GM19035 (cell line): ENCODE data around the gene EPHB3.
A peak's percentile ranks its signal among the peaks of the same experiment; 100 is the strongest.

Experiments used
- ATAC-seq: cut with Tn5 transposase; IDR thresholded peaks from one replicate; pipeline ENCODE4 v1.9.1; 2021; ENCODE audit not compliant: unreplicated experiment

The EPHB3 gene

DNA sequence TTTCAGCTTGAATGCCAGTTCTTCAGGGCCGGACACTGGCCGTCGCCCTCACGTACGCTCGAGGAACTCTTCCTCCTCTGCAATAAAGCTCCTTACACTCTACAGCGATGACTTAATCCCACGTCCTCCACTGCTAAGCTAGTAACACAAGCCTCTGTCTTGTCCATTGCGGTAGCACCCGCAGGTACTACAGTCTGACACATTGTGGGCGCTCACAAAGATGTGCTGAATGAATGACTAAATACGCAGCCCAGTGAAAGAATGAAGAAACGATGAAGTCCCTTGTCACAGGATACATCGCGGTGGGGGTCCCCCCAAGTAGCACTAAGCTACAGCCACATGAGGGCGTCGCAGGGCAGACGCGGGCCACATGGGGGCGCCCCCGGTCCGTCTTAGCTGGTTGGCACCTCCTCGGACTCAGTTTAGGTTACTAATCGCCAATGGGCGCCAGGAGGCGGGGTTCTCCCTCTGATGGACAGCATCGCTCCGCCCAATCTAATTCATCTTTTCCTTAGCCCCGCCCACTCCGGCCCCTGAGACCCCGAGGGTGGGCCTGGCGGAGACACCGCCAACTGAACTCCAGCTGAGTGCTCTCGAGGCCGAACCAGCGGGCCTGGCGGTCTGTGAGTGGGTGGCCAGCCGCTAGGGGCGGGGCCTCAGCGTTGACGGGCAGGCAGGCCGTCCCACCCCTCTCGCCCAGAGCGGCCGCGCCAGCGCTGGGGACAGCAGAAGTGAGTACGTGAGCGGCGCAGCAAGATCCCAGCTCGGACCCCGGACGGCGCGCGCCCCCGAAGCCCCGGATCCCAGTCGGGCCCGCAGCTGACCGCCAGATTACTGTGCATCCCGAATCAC is at the start of gene EPHB3:
EPHB3 (plus strand) TSS at position 725 of the 852 bp plus-strand sequence. CDS start 451 bp downstream, outside the sequence.
- ATAC-seq: peak; percentile 95

DNA sequence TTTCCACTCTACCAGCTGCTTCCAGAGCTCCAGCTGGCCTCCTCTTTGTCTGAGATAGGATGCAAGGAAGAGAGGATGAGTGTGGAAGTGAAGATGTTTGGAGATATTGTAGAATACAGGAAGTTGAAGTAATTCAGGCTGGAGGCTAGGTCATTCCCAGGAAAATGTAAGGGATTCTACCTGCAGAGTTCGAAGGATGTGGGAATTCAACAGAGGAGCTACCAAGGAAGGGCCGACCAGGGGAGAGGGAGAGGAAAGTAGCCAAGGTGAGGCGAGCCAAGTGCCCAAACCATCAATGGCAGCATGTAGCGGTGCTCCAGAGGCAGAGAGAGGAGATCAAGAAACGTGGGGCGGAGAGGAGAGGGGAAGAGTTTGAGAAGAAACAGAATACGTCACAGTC is 49.0 kb upstream of the EPHB3 start:
- no peak for ATAC-seq

DNA sequence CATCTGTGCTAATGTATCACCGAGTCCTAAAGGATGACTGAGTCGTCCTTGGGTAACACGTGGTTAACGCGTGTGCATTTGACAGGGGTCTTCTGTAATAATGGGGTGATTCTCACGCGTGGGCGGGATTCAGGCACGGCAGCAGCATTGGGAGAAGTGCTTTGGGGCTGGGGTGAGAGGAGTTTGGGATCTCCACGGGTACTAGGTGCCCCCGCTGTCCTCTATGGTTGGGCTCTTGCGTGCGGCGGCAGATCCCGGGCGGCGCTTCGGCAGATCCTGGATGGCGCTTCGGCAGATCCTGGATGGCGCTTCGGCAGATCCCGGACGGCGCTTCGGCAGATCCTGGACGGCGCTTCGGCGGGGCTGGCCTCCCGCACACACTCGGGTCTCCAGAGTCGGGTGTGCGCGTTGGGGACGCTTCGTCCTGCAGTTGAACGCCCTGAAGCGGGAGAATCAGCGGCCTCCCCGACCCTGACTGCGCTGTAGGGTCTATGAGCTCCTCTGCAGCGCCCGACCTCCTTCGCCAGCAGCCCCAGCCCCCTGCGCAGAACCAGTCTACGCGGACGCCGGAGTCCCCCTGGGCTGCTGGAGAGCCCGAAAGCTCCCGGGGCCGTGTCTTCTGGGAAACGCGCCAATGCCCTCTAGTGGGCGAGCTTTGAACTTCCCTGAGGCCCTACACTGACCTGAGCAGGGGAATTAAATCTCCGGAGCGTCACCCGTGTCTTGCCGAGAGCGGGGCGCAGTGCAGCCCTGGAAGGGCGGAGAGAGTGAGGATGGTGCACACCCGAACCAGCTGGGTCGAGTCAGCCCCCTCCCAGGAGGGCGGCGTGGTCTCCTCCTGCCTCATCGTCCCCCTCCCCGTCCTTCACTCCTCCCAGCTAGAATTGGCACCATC is 48.1 kb upstream of the EPHB3 start:
- ATAC-seq: peak; percentile 87

DNA sequence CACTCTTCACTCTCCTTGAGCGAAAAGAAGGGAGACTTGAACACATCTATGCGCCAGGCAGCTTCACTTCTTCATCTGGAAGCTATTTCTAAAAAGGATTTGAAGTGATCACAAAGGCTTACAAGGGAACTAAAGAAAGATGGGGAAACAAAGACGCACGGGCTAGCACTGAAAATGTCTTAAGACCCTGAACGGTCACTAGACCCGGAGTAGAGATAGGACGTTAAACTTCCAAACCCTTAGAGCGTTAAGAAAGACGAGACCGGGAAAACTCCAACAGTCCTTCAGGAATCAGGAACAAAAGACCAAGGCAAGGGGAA is 47.5 kb upstream of the EPHB3 start:
- no peak for ATAC-seq

DNA sequence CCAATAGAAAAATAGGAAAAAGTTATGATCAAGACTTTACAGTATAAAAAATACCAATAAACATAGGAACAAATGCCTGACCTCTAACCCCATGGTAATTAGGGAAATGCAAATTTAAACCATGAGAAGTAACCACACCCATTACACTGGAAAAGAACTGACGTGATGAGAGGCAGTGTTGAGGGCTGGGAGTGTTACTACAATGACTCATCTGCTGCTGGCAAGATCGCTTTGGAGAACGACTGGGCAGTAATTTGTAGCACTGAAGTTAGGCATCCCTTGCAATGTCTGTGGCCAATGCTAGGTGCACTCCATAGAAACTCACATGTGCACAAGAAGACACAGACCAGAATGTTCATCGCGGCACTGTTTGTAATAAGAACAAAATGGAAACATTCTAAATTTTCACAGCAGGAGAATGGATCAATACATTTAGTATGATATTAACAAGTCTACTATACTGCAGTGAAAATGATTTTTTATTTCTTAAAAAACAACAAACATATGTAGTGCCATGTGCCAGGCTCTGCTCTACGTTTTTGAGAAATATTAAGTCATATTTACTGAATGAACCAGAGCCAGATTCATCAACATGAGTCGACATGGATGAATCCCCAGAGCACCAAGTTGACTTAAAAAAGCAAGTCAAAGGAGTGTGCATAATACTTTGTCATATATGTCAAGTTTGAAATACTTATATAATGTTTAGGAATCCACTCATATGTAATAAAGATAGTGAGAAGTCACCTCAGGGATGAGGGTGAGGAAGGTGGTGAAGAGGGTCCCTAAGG is 37.6 kb upstream of the EPHB3 start:
- ATAC-seq: no peak

DNA sequence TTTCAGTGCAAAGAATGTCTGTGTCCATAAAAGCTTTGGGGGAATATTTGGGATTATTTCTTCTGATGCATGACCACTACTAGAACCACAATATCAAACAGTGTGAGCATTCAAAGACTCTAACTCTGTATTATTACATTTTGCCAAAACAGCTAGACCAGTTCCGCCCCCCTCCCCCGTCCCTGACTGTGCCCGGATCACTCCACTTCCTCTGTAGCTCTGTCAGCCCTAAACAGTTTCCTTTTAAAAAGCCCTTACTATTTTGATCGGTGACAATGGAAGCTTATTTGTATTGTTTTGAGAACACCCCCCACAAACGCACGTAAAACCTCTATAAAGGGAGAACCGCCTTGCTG is 36.6 kb upstream of the EPHB3 start:
- ATAC-seq: no peak

DNA sequence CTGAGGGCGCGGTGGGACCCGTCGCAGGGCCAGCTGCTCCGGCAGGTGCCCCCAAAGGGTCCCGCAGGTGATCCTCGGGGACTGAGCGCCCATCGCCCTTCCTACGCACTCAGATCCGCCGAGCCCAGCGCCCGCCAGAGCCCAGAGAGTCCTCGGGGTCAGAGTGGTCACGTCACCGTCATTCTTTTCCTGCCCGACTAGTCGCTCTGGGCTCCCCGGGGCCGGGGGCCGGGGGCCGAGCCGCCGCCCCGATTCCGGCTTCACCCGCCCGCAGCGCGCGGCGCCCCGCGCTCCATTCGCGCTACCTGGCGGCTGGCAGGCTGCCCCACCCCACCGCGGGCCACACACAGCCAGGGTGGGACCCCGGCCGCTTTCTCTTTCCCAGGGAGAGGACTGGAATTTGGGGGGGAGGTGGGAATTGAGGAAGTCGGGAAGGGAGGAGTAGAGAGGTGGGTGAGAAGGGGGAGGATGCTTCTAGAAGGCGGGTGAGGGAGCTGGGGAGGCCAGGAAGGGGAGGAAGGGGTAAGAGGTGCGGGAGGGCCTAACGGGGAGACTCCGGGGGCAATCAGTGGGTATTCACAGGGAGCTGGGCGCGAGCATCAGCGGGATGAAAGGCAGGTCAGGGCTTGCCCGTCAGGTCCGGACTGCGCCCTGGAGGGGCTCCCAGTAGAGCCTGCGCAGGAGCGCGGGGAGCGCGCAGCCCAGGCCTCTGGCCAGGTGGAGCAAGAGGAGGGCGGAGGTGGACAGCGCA is 36.1 kb upstream of the EPHB3 start:
- no peak for ATAC-seq

DNA sequence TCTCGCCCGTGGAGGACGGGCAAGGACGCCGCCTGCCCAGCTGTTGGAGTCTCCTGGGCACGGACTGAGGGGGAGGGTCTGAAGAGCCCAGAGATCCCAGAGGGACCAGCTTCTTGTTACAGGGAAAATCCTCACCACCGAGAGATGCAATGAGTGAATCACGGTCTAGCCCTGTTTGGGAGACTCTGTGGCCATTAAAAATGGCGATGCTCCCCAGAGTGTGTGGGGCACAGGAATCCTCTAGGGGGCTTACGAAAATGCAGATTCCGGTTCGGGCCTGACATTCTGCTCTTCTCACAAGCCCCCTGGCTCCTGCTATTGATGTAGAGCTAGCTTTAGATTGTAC is 35.5 kb upstream of the EPHB3 start:
- no peak for ATAC-seq

DNA sequence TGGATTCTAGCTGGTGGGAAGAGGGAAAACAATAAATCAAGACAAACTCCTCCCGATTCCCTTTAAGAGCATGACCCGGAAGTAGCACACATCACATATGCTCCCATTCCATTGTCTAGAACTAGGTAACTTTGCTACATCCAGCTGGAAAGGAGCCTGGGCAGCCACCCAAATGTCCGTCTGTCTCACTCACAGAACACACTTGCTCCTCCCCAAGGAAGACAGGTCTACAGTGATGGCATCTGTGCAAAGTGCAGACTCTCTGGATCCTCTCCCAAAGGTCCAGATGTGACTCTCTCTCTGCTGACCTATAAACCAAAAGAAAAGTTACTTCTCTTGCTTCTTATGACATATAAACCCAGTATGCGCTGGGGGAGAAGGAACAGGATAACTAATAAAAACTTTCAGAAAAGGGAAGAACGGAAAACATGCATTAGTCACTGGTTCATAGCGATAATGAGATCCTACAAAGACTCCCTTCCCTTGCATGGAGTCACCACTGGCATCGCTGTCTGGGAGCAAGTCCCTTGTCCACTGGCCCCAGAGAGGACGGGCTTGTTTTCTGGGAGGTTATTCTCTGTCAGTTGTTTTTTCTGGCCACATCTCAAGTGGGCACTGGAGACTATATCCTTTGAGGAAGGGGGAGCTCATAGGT is 29.8 kb upstream of the EPHB3 start:
- no peak for ATAC-seq

DNA sequence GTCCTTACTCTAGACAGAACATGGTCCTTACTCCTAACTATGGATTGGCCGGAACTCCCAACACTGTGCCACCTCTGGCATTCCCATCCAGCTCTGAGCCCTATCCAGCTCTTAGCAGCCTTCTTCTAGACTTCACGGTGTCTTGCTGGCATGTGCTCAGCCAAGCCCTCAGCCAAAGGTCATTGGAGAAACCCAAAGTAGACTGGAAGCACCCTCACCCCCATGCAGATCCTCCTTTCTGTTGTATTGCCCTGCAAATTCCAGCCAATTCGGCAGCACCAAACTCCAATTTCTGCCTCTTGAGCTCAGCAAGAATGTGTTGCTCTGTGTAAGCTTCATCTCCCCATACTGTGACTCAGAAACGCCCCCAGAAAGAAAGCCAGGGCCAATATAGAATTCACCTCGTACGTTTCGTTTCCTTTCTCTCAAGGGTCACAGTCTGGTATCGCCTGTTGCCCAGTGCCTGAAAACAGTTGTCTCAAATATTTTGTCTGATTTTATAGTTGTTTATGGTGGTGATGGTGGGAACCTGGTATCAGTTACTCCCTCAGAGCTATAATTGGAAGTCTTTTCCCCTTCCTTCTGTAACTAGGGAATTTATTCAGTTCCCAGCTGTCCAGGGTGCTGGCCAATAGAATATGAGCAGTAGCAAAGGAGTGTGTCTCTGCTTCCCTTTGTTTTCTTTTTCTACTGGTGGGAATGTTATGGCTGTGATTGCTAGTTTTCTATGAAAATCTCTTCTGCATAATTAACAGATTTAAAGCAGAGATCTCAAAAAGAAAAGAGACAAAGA is 28.4 kb upstream of the EPHB3 start:
- ATAC-seq: no peak

DNA sequence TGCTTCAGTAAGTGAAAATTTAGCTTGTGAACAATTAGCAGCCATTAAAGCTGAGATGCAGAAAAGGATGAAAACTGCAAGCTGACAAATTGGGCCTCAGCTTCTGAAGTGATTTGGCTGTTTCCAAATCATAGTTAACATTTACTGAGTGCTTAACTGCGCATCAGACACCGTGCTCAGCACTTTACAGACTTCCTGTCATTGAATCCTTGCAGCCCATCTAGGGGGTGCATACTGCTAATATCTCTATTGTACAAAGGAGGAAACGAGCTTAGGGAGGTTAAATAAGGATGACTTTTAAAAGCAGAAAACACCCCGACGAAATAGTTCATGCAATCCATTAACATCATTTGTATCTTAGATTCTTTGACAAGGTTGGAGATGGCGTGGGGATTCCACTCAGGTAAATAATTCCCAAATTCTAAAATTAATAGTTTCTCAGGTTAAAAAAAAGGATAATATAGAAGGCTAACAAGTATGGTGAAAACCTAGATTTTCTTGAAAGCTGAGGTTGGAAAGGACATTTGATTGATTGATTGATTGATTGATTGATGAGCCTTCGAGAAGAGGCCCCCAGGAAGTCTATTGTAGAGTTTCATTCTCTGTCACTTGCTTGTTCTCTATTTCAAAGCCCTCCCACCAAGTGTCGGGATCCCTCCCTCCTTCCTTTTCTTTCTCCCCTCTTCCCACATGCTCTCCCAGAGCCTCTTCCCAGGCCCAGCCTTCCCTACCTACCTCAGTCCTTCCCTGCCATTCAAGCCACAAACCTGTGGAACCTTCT is 23.5 kb upstream of the EPHB3 start:
- ATAC-seq: no peak

DNA sequence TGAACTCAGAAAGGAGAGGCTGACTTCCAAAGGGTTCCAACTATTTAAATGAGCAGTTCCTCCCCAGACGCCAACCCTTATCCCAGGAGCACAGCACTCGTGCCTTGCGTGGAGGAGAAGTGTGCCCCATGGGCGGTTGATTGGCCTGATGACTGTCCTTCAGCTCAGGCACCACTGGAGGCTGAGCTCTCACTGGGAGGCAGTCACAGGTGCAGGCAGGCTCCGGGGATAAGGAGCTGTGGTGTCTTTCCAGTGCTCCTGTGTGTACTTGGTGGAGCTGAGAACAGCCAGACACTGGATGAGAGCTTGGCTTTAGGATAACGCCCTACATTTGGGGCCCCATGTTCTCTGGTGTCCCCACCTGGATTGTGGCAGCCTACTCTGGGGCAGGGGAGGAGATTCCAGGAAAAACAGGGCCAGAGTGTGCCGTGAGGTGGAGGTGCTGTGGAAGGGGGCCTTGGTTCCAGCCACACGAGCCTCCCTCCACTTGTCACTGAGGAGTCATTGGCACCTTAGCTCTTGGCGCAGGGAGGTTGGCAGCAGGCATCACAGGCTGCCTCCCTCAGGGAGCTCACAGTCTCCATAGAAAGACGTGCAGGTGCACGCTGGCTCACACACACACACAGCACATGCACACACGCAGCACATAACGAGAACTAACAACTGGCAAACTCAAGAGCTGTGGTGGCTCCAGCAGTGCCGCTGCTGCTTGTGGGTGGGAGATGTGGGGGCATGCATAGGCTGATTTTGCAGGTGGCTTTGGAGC is 22.7 kb upstream of the EPHB3 start:
- no peak for ATAC-seq

DNA sequence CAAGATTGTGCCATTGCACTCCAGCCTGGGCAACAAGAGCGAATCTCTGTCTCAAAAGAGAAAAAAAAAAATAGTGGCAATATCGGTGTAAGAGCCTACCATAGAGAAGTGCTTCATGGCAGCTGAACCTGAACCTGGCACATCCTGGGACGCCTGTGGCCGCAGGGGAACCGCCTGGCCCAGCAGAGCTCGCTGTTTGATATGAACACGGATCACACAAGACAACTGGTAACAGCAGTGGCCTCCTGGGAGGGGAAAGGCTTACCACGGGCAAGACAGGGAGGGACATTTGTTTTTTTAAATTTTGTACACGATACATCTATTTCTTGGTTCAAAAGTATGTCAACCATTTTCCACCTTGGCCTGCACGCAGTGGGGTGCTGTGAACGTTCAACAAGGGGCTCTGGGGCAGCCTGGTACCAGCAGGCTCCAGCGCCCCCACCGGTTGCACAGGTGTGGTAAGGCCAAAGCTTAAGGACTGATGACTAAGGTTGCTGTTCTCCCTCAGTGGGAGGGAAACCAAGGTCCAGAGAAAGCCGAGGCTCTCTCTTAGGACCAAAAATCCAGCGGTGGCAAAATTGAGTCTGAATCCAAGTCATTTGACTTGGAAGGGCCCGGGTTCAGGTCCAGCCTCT is 21.7 kb upstream of the EPHB3 start:
- ATAC-seq: no peak

DNA sequence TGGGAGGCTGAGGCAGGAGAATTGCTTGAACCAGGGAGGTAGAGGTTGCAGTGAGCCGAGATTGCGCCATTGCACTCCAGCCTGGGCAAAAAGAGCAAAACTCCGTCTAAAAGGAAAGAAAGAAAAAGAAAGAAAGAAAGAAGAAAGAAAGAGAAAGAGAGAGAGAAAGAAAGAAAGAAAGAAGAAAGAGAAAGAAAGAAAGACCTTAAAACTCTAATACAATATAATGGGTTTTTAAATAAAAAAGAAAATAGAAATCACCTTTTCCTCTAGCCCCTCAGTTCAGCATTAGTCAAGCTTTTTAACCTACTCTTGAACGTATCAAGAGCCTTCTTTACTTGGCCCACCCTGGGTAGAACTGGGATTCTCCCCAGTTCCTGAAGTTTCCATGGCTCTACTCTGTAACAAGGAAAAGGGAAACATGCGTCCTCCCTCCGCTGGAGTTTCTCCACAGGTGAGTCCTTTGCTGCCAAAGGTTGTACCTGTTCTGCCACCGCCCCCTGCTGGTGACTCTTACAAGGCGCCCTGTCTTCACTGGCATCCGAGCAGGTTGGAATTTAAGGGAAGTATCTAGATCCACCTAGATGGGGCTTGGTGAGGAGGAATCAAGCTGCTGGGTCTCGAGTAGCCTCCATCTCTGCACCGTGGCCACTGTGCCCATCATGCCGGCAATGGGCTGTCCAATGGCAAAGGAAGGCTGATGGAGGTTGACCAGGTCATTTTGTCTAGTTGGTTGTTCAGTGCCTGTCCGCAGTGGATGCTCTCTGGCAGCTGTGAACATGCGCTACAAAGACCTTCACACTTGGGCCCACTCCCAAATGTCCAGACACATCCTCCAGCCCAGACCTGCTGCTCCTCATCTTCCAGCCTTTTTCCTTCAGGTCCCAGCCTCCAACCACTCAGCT is 20.6 kb upstream of the EPHB3 start:
- no peak for ATAC-seq

DNA sequence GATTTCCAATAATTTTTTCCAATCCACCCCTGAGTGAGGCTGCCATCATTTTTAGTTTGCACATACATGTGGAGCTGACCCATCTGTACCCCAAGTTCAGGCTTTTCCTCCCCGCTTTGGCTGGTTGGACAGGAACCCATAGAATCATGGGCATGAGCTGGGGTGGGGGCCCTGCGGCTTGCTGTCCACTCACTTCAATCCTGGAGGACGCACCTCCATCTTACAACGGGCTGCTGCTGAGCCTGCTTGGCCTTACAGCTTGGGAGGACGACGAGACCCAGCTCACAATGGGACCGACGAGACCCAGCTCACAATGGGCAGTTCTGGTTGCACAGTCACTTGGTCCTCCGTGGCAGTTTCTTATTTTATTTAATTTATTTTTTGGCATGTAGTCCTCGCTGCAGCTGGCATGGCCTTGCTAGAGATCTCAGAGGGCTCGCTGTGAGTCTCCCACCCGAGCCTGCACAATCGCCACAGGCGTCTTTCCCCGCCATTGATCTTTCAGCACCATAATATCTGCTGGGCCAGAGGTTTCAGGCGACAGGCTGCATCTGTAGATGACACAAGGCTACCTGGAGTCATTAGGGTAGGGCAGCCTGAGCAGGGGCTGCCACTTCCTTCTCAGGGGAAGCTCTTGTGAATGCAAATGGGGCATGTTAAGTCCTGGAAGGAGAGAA is 19.6 kb upstream of the EPHB3 start:
- no peak for ATAC-seq

DNA sequence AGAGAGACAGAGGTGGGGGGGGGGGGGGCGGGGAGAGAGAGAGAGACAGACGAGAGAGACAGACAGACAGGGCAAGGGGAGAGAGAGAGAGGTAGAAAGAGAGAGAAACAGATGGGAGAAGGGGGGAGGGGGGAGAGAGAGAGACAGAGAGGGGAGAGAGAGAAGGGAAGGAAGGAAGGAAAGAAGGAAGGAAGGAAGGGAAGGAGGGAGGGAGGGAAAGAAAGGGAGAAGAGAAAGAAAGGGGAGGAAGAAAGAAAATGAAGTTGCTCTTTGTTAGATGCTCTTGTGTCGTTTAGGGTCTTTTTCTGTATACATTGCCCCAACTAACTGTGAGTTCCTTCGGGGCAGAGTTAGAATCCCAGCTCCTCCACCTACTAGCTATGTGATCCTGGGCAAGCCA is 19.0 kb upstream of the EPHB3 start:
- ATAC-seq: no peak
